Measurements from ENCODE around the gene TGFBRAP1. TPM values are rescaled to one million over a fixed set of nuclear protein-coding genes. Genes with fewer than 3 reads are reported as not detected.

The TGFBRAP1 gene
- total and polyA plus RNA-seq, 4 donors, result 1.8 to 10.4 (median 6.8) TPM

DNA sequence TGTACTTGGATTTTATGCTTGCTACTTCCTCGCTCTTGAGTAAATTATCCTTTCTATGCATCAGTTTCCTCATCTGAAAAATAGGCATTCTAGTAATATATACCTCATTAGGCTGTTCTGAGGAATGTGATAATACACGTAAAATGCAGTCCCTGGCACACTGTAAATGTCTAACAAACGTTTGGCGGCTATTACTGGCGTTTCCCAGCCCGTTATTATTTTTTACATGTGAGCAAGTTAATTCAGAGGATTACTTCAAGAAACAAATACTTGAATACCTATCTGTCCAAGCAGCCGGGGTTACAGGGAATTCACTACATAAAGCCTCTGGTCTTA lies 7.2 kb upstream of the TGFBRAP1 start:
- H3K9ac ChIP-seq (ENCODE audit: low read depth in 1 of 2, low read length in 2 of 2), result peak overlapping the region; percentile 95 to 97
- H3K4me3 ChIP-seq (ENCODE audit: low read depth in 1 of 3, low read length in 3 of 3), result peak overlapping the region; percentile 57 to 95 (median 85)
- no peaks in the 10 kb centered on the region for H3K27me3 ChIP-seq (ENCODE audit: control insufficient read depth in 4 of 4, insufficient read depth in 4 of 4, low read length in 3 of 4)
- H3K27ac ChIP-seq (ENCODE audit: low read depth in 1 of 2, low read length in 2 of 2), result peak overlapping the region; percentile 86 to 97
- no peak for DNase-seq (ENCODE audit: low spot score)
- peaks cover 2 to 24% (median 22%) of the 10 kb centered on the region in 4 donors for H3K4me1 ChIP-seq (ENCODE audit: control insufficient read depth in 4 of 4, insufficient read depth in 4 of 4, low read length in 3 of 4)
- H3K9me3 ChIP-seq (ENCODE audit: control insufficient read depth in 4 of 4, low read length in 3 of 4), result no peaks in the 10 kb centered on the region
- TF ChIP-seq EGR1 (IDR thresholded peaks at IDR 0.05; ENCODE audit: low read depth in 2 of 2), result no peak
- TF ChIP-seq JUND (IDR thresholded peaks at IDR 0.05), result no peak
- TF ChIP-seq FOXA1 (IDR thresholded peaks at IDR 0.05), result no peak
- no peak for TF ChIP-seq YY1 (IDR thresholded peaks at IDR 0.05)
- TF ChIP-seq, protein P1, sequence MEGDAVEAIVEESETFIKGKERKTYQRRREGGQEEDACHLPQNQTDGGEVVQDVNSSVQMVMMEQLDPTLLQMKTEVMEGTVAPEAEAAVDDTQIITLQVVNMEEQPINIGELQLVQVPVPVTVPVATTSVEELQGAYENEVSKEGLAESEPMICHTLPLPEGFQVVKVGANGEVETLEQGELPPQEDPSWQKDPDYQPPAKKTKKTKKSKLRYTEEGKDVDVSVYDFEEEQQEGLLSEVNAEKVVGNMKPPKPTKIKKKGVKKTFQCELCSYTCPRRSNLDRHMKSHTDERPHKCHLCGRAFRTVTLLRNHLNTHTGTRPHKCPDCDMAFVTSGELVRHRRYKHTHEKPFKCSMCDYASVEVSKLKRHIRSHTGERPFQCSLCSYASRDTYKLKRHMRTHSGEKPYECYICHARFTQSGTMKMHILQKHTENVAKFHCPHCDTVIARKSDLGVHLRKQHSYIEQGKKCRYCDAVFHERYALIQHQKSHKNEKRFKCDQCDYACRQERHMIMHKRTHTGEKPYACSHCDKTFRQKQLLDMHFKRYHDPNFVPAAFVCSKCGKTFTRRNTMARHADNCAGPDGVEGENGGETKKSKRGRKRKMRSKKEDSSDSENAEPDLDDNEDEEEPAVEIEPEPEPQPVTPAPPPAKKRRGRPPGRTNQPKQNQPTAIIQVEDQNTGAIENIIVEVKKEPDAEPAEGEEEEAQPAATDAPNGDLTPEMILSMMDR (IDR thresholded peaks at IDR 0.05; ENCODE audit: low read depth, low read length, missing input control), result no peak
- no peak for TF ChIP-seq REST (IDR thresholded peaks at IDR 0.05)
- TF ChIP-seq TAF1 (conservative IDR thresholded peaks at IDR 0.05), result no peak
- no peak for TF ChIP-seq ATF3 (IDR thresholded peaks at IDR 0.05)
- TF ChIP-seq SP1 (IDR thresholded peaks at IDR 0.05), result no peak
- TF ChIP-seq HNF4A (conservative IDR thresholded peaks at IDR 0.05), result no peak
- no peak for TF ChIP-seq GABPA (IDR thresholded peaks at IDR 0.05 in 1 of 2, conservative IDR thresholded peaks at IDR 0.05 in 1 of 2)
- TF ChIP-seq HNF4G (IDR thresholded peaks at IDR 0.05), result no peak
- no peak for TF ChIP-seq RAD21 (IDR thresholded peaks at IDR 0.05)
- no peak for TF ChIP-seq MAX (IDR thresholded peaks at IDR 0.05)
- TF ChIP-seq NR2F2 (IDR thresholded peaks at IDR 0.05), result no peak
- no peak for TF ChIP-seq FOXA2 (IDR thresholded peaks at IDR 0.05)
- no peak for TF ChIP-seq RXRA (IDR thresholded peaks at IDR 0.05)
- TF ChIP-seq, protein P2, sequence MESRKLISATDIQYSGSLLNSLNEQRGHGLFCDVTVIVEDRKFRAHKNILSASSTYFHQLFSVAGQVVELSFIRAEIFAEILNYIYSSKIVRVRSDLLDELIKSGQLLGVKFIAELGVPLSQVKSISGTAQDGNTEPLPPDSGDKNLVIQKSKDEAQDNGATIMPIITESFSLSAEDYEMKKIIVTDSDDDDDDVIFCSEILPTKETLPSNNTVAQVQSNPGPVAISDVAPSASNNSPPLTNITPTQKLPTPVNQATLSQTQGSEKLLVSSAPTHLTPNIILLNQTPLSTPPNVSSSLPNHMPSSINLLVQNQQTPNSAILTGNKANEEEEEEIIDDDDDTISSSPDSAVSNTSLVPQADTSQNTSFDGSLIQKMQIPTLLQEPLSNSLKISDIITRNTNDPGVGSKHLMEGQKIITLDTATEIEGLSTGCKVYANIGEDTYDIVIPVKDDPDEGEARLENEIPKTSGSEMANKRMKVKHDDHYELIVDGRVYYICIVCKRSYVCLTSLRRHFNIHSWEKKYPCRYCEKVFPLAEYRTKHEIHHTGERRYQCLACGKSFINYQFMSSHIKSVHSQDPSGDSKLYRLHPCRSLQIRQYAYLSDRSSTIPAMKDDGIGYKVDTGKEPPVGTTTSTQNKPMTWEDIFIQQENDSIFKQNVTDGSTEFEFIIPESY (IDR thresholded peaks at IDR 0.05), result no peak
- WGBS, result 3% methylated on average over 7 of the region's 7 CpGs
- peaks cover 0 to 14% (median 11%) of the 10 kb centered on the region in 4 donors for H3K36me3 ChIP-seq (ENCODE audit: control insufficient read depth in 4 of 4, insufficient read depth in 3 of 4, low read depth in 1 of 4, low read length in 3 of 4)

All from liver (tissue), 9 donors.